OCI-LY3 (cell line): Measurements from ENCODE around the gene IGFBP4.

ENCODE experiments used
- CTCF ChIP-seq: fragments of 200-600, 300-600 bp; sonication (generic); IDR thresholded peaks from 2 replicates; pipeline ENCODE4 v1.5.1; 2014; ENCODE audit warnings: antibody characterized with exemption, low read length, low read depth
- EZH2phosphoT487 ChIP-seq: fragments of 200-600 bp; shearing (Covaris generic); IDR thresholded peaks from 2 replicates; pipeline ENCODE4 v1.6.1; 2018; ENCODE audit warnings: antibody characterized with exemption, mixed run types, low read depth

- no peak for TF ChIP-seq CTCF
- TF ChIP-seq EZH2phosphoT487 = no peak
Observed at GRCh38 chr17:40445751-40446468, 2.7 kb downstream of the IGFBP4 start.
